CD4-positive, alpha-beta memory T cell (primary cell): ENCODE data around the gene ROGDI. TPM values are rescaled to one million over a fixed set of nuclear protein-coding genes. Genes with fewer than 3 reads are reported as not detected.

Experiments
- CTCF ChIA-PET: fragments of 350-600 bp; sonication (Branson Sonifier 250); formaldehyde crosslinking; loops from one replicate; lab custom pipeline; 2021; ENCODE audit warnings: inconsistent platforms; ENCODE audit not compliant: partially characterized antibody; lab: Charles Lee
- POLR2A ChIA-PET: fragments of 350-600 bp; sonication (Branson Sonifier 250); formaldehyde crosslinking; loops from one replicate; lab custom pipeline; 2021; ENCODE audit not compliant: partially characterized antibody; lab: Charles Lee
- DNase-seq, 5 donors: peaks; one replicate each; pipeline versions ENCODE4 v3.0.0 to v3.0.0-alpha.2; 2020 to 2022; ENCODE audit warnings: mixed read lengths in 1 of 5
- H3K27ac ChIP-seq: one replicate; pipeline ENCODE4 v1.7.0; 2013; ENCODE audit warnings: low read depth, low read length
- H3K27me3 ChIP-seq: 2 replicates; pipeline ENCODE4 v1.7.0; 2013; ENCODE audit warnings: mild to moderate bottlenecking, low read length, moderate library complexity; ENCODE audit not compliant: insufficient read depth
- H3K36me3 ChIP-seq: 2 replicates; pipeline ENCODE4 v1.7.0; 2013; ENCODE audit warnings: mild to moderate bottlenecking, low read length, moderate library complexity; ENCODE audit not compliant: insufficient read depth
- H3K4me1 ChIP-seq: 2 replicates; pipeline ENCODE4 v1.7.0; 2013; ENCODE audit warnings: mild to moderate bottlenecking, low read length, moderate library complexity; ENCODE audit not compliant: insufficient read depth
- H3K4me3 ChIP-seq, 2 donors: one replicate each; pipeline ENCODE4 v1.7.0; 2013; ENCODE audit warnings: low read length in 2 of 2, mild to moderate bottlenecking in 1 of 2
- H3K9me3 ChIP-seq, 2 donors: one replicate each; pipeline ENCODE4 v1.7.0; 2013; ENCODE audit warnings: low read length in 2 of 2, control low read depth in 1 of 2; ENCODE audit not compliant: control insufficient read depth in 1 of 2
- H3K27ac Mint-ChIP-seq, 7 donors: one replicate each; pipeline ENCODE4 v1.8.0; 2020 to 2021; ENCODE audit warnings: mixed read lengths in 7 of 7, mild to moderate bottlenecking in 6 of 7, inconsistent platforms in 3 of 7, moderate library complexity in 3 of 7
- H3K27me3 Mint-ChIP-seq, 2 donors: one replicate each; pipeline ENCODE4 v1.8.0; 2020 to 2021; ENCODE audit warnings: mixed read lengths in 2 of 2
- H3K36me3 Mint-ChIP-seq, 2 donors: one replicate each; pipeline ENCODE4 v1.8.0; 2020 to 2021; ENCODE audit warnings: mixed read lengths in 2 of 2, inconsistent platforms in 1 of 2, mild to moderate bottlenecking in 1 of 2
- H3K4me1 Mint-ChIP-seq, 4 donors: one replicate each; pipeline ENCODE4 v1.8.0; 2020 to 2021; ENCODE audit warnings: mixed read lengths in 4 of 4, mild to moderate bottlenecking in 1 of 4
- H3K4me3 Mint-ChIP-seq, 8 donors: one replicate each; pipeline ENCODE4 v1.8.0; 2020 to 2021; ENCODE audit warnings: mixed read lengths in 8 of 8, mild to moderate bottlenecking in 7 of 8, moderate library complexity in 6 of 8, inconsistent platforms in 3 of 8
- H3K9me3 Mint-ChIP-seq, 8 donors: one replicate each; pipeline ENCODE4 v1.8.0; 2020 to 2021; ENCODE audit warnings: mixed read lengths in 8 of 8, mild to moderate bottlenecking in 5 of 8, inconsistent platforms in 3 of 8, moderate library complexity in 1 of 8
- intact Hi-C: fragments of 100-400 bp; cut with micrococcal nuclease; formaldehyde crosslinking; loops from one replicate; pipeline ENCODE4 v1.15.1; 2023
- polyA plus RNA-seq, 2 donors: library from polyadenylated mRNA; unstranded; fragments of 300-500 nt; fragmentation: Illumina TruSeq; gene quantifications; one replicate each; pipeline ENCODE4 v1.2.3, GENCODE V29; 2021
- total RNA-seq, 2 experiments: library from RNA; stranded (reverse); gene quantifications; one replicate each; pipeline ENCODE4 v1.2.3, GENCODE V29; 2021

Gene ROGDI
- total and polyA plus RNA-seq, 4 experiments from 2014 or later, result 8.6 to 19.1 (median 9.8) TPM

- CTCF ChIA-PET, result no interaction called here
- Histone ChIP-seq H3K4me1 (peaks cover 4% of the 10 kb centered on the region), H3K27ac (no peak overlapping the region), H3K4me3 (no peak overlapping the region), H3K27me3 (no peaks in the 10 kb centered on the region), H3K9me3 (no peaks in the 10 kb centered on the region), H3K36me3 (peaks cover 38% of the 10 kb centered on the region)
- H3K4me3 Mint-ChIP-seq, result no peak overlapping the region
- peaks cover 23 to 60% of the 10 kb centered on the region in 2 donors for H3K36me3 Mint-ChIP-seq
- peak overlapping the region in 1 of 7 donors; percentile 75 for H3K27ac Mint-ChIP-seq
- DNase-seq, result no peak
- POLR2A ChIA-PET, result no interaction called here
- H3K27me3 Mint-ChIP-seq, result no peaks in the 10 kb centered on the region
- peaks cover 0 to 2% (median 0%) of the 10 kb centered on the region in 8 donors for H3K9me3 Mint-ChIP-seq
- intact Hi-C loops, result no loop called here
- H3K4me1 Mint-ChIP-seq, result peaks cover 1 to 18% (median 4%) of the 10 kb centered on the region in 4 donors
These were observed 42.1 kb downstream of the ROGDI start for GRCh38 chr16:4760221-4760910.

DNA sequence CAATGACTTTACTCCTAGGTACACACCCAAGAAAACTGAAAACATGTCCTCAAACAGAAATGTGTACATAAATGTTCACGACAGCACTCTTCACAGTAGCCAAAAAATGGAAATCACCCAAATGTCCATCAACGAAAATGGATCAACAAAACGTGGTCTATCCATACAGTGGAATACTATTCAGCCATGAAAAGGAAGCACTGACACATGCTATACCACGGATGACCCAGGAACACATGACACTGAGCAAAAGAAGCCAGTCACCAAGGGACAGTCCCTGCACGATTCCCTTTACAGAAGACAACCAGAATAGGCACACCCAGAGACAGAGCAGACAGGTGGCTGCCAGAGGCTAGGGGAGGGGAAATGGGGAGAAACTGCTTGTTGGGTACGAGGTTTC lies 46.7 kb downstream of the ROGDI start:
- intact Hi-C loops, result no loop called here
- Histone ChIP-seq H3K36me3 (peaks cover 53% of the 10 kb centered on the region), H3K27ac (no peak overlapping the region), H3K4me1 (no peaks in the 10 kb centered on the region), H3K4me3 (no peak overlapping the region), H3K27me3 (no peaks in the 10 kb centered on the region), H3K9me3 (no peaks in the 10 kb centered on the region)
- peaks cover 0 to 5% (median under 1%) of the 10 kb centered on the region in 4 donors for H3K4me1 Mint-ChIP-seq
- no peak overlapping the region for H3K27ac Mint-ChIP-seq
- H3K9me3 Mint-ChIP-seq, result peaks cover 0 to 2% (median 0%) of the 10 kb centered on the region in 8 donors
- H3K36me3 Mint-ChIP-seq, result peaks cover 42 to 56% of the 10 kb centered on the region in 2 donors
- CTCF ChIA-PET, result no interaction called here
- DNase-seq, result no peak
- H3K27me3 Mint-ChIP-seq, result no peaks in the 10 kb centered on the region
- no peak overlapping the region for H3K4me3 Mint-ChIP-seq
- POLR2A ChIA-PET, result no interaction called here

- Histone ChIP-seq H3K36me3 (peaks cover 48% of the 10 kb centered on the region), H3K4me3 (no peak overlapping the region), H3K9me3 (no peaks in the 10 kb centered on the region), H3K27me3 (no peaks in the 10 kb centered on the region), H3K4me1 (no peaks in the 10 kb centered on the region), H3K27ac (no peak overlapping the region)
- POLR2A ChIA-PET, result no interaction called here
- Mint-ChIP-seq H3K27ac (no peak overlapping the region), H3K36me3 (peaks cover 39 to 49% of the 10 kb centered on the region in 2 donors), H3K9me3 (peaks cover 0 to 2% (median 0%) of the 10 kb centered on the region in 8 donors), H3K4me3 (no peak overlapping the region), H3K27me3 (no peaks in the 10 kb centered on the region), H3K4me1 (peaks cover 0 to 5% (median under 1%) of the 10 kb centered on the region in 4 donors)
- intact Hi-C loops, result no loop called here
- CTCF ChIA-PET, result no interaction called here
- DNase-seq, result no peak
These were observed 47.6 kb downstream of the ROGDI start for GRCh38 chr16:4754865-4755264.

- Mint-ChIP-seq H3K4me1 (peaks cover 0 to 14% (median 0%) of the 10 kb centered on the region in 4 donors), H3K9me3 (peaks cover 0 to 2% (median 0%) of the 10 kb centered on the region in 8 donors), H3K27me3 (no peaks in the 10 kb centered on the region), H3K36me3 (peaks cover 30 to 36% of the 10 kb centered on the region in 2 donors), H3K27ac (no peak overlapping the region), H3K4me3 (no peak overlapping the region)
- POLR2A ChIA-PET, result interaction anchor here (0.5 to 1.0 kb wide), 2 partner anchors 15 kb away, joined by 3 read pairs; no protein-coding TSS in a partner anchor
- H3K36me3 ChIP-seq, result peaks cover 33% of the 10 kb centered on the region
- H3K9me3 ChIP-seq, result no peaks in the 10 kb centered on the region
- no peaks in the 10 kb centered on the region for H3K4me1 ChIP-seq
- no peak for DNase-seq
- no peak overlapping the region for H3K27ac ChIP-seq
- H3K4me3 ChIP-seq, result no peak overlapping the region
- intact Hi-C loops, result no loop called here
- CTCF ChIA-PET, result no interaction called here
- no peaks in the 10 kb centered on the region for H3K27me3 ChIP-seq
These were observed 49.2 kb downstream of the ROGDI start for GRCh38 chr16:4753227-4753626.

- CTCF ChIA-PET, result no interaction called here
These were observed 49.9 kb downstream of the ROGDI start for GRCh38 chr16:4752351-4753100.

DNA sequence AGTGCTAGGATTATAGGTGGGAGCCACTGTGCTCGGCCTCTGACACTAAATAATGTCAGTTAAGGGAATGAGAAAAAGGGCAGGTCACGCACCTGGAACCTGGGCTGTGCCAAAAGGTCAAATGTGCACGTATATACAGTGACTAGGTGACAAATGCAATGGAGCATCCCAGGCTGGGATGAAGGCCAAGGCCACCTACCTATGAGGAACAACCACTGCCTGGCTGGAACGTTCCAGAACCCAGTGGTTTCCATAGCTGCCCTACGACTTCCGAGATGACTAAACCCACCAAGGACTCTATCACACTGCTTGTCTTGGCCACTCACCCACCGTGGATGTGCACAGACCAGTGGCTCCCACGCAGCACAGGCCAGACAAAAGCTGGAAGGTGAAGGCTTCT lies 51.5 kb downstream of the ROGDI start:
- Histone ChIP-seq H3K27ac (no peak overlapping the region), H3K9me3 (no peaks in the 10 kb centered on the region), H3K36me3 (peaks cover 30% of the 10 kb centered on the region), H3K4me1 (no peaks in the 10 kb centered on the region), H3K27me3 (no peaks in the 10 kb centered on the region), H3K4me3 (no peak overlapping the region)
- peaks cover 24 to 27% of the 10 kb centered on the region in 2 donors for H3K36me3 Mint-ChIP-seq
- H3K27ac Mint-ChIP-seq, result no peak overlapping the region
- DNase-seq, result no peak
- intact Hi-C loops, result no loop called here
- H3K27me3 Mint-ChIP-seq, result no peaks in the 10 kb centered on the region
- H3K4me3 Mint-ChIP-seq, result no peak overlapping the region
- POLR2A ChIA-PET, result interaction anchor here (0.6 to 1.2 kb wide), 2 partner anchors 8 to 18 kb away, joined by 3 to 4 read pairs; no protein-coding TSS in a partner anchor
- CTCF ChIA-PET, result no interaction called here
- peaks cover 1 to 22% (median 8%) of the 10 kb centered on the region in 4 donors for H3K4me1 Mint-ChIP-seq
- peaks cover 0 to 2% (median 0%) of the 10 kb centered on the region in 8 donors for H3K9me3 Mint-ChIP-seq

More at GRCh38 chr16:4752351-4753100, 49.9 kb downstream of the ROGDI start:
- Mint-ChIP-seq H3K27me3 (no peaks in the 10 kb centered on the region), H3K9me3 (peaks cover 0 to 2% (median 0%) of the 10 kb centered on the region in 8 donors), H3K4me1 (peaks cover 1 to 21% (median 6%) of the 10 kb centered on the region in 4 donors), H3K36me3 (peaks cover 30 to 34% of the 10 kb centered on the region in 2 donors), H3K27ac (no peak overlapping the region), H3K4me3 (no peak overlapping the region)
- Histone ChIP-seq H3K9me3 (no peaks in the 10 kb centered on the region), H3K4me3 (no peak overlapping the region), H3K4me1 (no peaks in the 10 kb centered on the region), H3K36me3 (peaks cover 30% of the 10 kb centered on the region), H3K27me3 (no peaks in the 10 kb centered on the region), H3K27ac (no peak overlapping the region)
- intact Hi-C loops, result no loop called here
- no peak for DNase-seq
- POLR2A ChIA-PET, result interaction anchor here (0.5 to 1.2 kb wide), 2 partner anchors 16 kb away, joined by 3 read pairs; no protein-coding TSS in a partner anchor

- DNase-seq, result no peak
- Mint-ChIP-seq H3K4me3 (no peak overlapping the region), H3K36me3 (peaks cover 16 to 21% of the 10 kb centered on the region in 2 donors), H3K4me1 (peaks cover 1 to 19% (median 8%) of the 10 kb centered on the region in 4 donors), H3K27ac (peak overlapping the region in 1 of 7 donors; percentile 53), H3K9me3 (no peaks in the 10 kb centered on the region), H3K27me3 (no peaks in the 10 kb centered on the region)
- Histone ChIP-seq H3K4me3 (no peak overlapping the region), H3K27ac (no peak overlapping the region), H3K27me3 (no peaks in the 10 kb centered on the region), H3K9me3 (no peaks in the 10 kb centered on the region), H3K36me3 (peaks cover 27% of the 10 kb centered on the region), H3K4me1 (no peaks in the 10 kb centered on the region)
- CTCF ChIA-PET, result no interaction called here
- POLR2A ChIA-PET, result interaction anchor here (0.6 kb wide), 1 partner anchor 12 kb away, joined by 3 read pairs; no protein-coding TSS in a partner anchor
- intact Hi-C loops, result no loop called here
These were observed 52.7 kb downstream of the ROGDI start for GRCh38 chr16:4749700-4750257.
